Mesenchymal stem cell (in vitro differentiated cells and primary cell): ENCODE measurements around the gene ERC2.

ENCODE experiments used
- DNase-seq: peaks from one replicate; pipeline ENCODE4 v3.0.0-alpha.2; 2013
- H2AFZ ChIP-seq: one replicate; pipeline ENCODE4 v1.6.1; 2013; ENCODE audit warnings: low read depth, mild to moderate bottlenecking, control low read depth, inconsistent platforms, low read length, moderate library complexity
- H2AK5ac ChIP-seq: 2 replicates; pipeline ENCODE4 v1.6.1; 2013; ENCODE audit warnings: low read length, moderate library complexity, mild to moderate bottlenecking, inconsistent platforms; ENCODE audit not compliant: severe bottlenecking
- H2BK120ac ChIP-seq: one replicate; pipeline ENCODE4 v1.6.1; 2013; ENCODE audit warnings: low read depth, mild to moderate bottlenecking, inconsistent platforms, low read length, moderate library complexity
- H2BK12ac ChIP-seq, 2 experiments: one replicate each; pipeline ENCODE4 v1.6.1; 2013; ENCODE audit warnings: inconsistent platforms in 2 of 2, low read length in 2 of 2, mild to moderate bottlenecking in 2 of 2, moderate library complexity in 2 of 2, control low read depth in 1 of 2
- H2BK15ac ChIP-seq: one replicate; pipeline ENCODE4 v1.6.1; 2013; ENCODE audit warnings: mild to moderate bottlenecking, low read depth, inconsistent platforms; ENCODE audit not compliant: poor library complexity, severe bottlenecking
- H2BK5ac ChIP-seq: 2 replicates; pipeline ENCODE4 v1.6.1; 2013; ENCODE audit warnings: low read depth, mild to moderate bottlenecking, low read length, control low read depth, inconsistent platforms; ENCODE audit not compliant: poor library complexity, severe bottlenecking
- H3K14ac ChIP-seq, 2 experiments: one replicate each; pipeline ENCODE4 v1.6.1; 2013; ENCODE audit warnings: inconsistent platforms in 2 of 2, low read length in 2 of 2, control low read depth in 1 of 2, mild to moderate bottlenecking in 1 of 2, moderate library complexity in 1 of 2
- H3K18ac ChIP-seq, 2 experiments: one replicate each; pipeline ENCODE4 v1.6.1; 2013; ENCODE audit warnings: inconsistent platforms in 2 of 2, low read length in 2 of 2, control low read depth in 1 of 2, low read depth in 1 of 2, mild to moderate bottlenecking in 1 of 2
- H3K23ac ChIP-seq, 2 experiments: one replicate each; pipeline ENCODE4 v1.6.1; 2013; ENCODE audit warnings: inconsistent platforms in 2 of 2, low read length in 2 of 2, mild to moderate bottlenecking in 2 of 2, moderate library complexity in 2 of 2, control low read depth in 1 of 2
- H3K27ac ChIP-seq: 2 replicates; pipeline ENCODE4 v1.5.1; 2013; ENCODE audit warnings: mild to moderate bottlenecking, moderate library complexity, low read length, control low read depth, inconsistent platforms; ENCODE audit not compliant: poor library complexity, severe bottlenecking
- H3K27me3 ChIP-seq, 2 experiments: 2 replicates each; pipeline versions ENCODE4 v1.6.1 to v1.7.0; 2013; ENCODE audit warnings: low read length in 2 of 2, mild to moderate bottlenecking in 2 of 2, moderate library complexity in 2 of 2, control low read depth in 1 of 2, inconsistent platforms in 1 of 2; ENCODE audit not compliant: control insufficient read depth in 1 of 2, insufficient read depth in 1 of 2
- H3K36me3 ChIP-seq, 2 experiments: 2 replicates each; pipeline versions ENCODE4 v1.6.1 to v1.7.0; 2013; ENCODE audit warnings: low read length in 2 of 2, control low read depth in 1 of 2, inconsistent platforms in 1 of 2, low read depth in 1 of 2, mild to moderate bottlenecking in 1 of 2; ENCODE audit not compliant: insufficient read depth in 2 of 2, control insufficient read depth in 1 of 2
- H3K4ac ChIP-seq, 2 experiments: one replicate each; pipeline ENCODE4 v1.6.1; 2013; ENCODE audit warnings: inconsistent platforms in 2 of 2, low read length in 2 of 2, mild to moderate bottlenecking in 2 of 2, moderate library complexity in 2 of 2, control low read depth in 1 of 2, low read depth in 1 of 2
- H3K4me1 ChIP-seq: 2 replicates; pipeline ENCODE4 v1.6.1; 2013; ENCODE audit warnings: low read depth, low read length, control low read depth; ENCODE audit not compliant: control insufficient read depth, insufficient read depth
- H3K4me2 ChIP-seq: 2 replicates; pipeline ENCODE4 v1.6.1; 2013; ENCODE audit warnings: low read length, mild to moderate bottlenecking, inconsistent platforms; ENCODE audit not compliant: poor library complexity, severe bottlenecking
- H3K4me3 ChIP-seq, 2 experiments: 2 replicates each; pipeline versions ENCODE4 v1.5.1 to v1.7.0; 2013; ENCODE audit warnings: low read length in 2 of 2, mild to moderate bottlenecking in 2 of 2, control low read depth in 1 of 2, low read depth in 1 of 2; ENCODE audit not compliant: insufficient read depth in 1 of 2
- H3K79me1 ChIP-seq: replicated peaks from 2 replicates; pipeline ENCODE4 v1.6.1; 2013; ENCODE audit warnings: mild to moderate bottlenecking, control low read depth, low read length, inconsistent platforms; ENCODE audit not compliant: poor library complexity, severe bottlenecking
- H3K9ac ChIP-seq: 2 replicates; pipeline ENCODE4 v1.7.0; 2013; ENCODE audit warnings: mild to moderate bottlenecking, low read length, moderate library complexity
- H3K9me3 ChIP-seq: 2 replicates; pipeline ENCODE4 v1.7.0; 2013; ENCODE audit warnings: mild to moderate bottlenecking, low read length; ENCODE audit not compliant: control insufficient read depth
- H4K8ac ChIP-seq: one replicate; pipeline ENCODE4 v1.6.1; 2013; ENCODE audit warnings: inconsistent platforms, mild to moderate bottlenecking, low read length, moderate library complexity
- H4K91ac ChIP-seq: one replicate; pipeline ENCODE4 v1.6.1; 2013; ENCODE audit warnings: mild to moderate bottlenecking, low read length, inconsistent platforms
- WGBS: methylation state at CpG from one replicate; pipeline ENCODE4 v1.1.7; 2013; ENCODE audit warnings: mixed read lengths; 5-methylcytosine and 5-hydroxymethylcytosine counted together

The ERC2 gene

GRCh38 chr3:55937301-55937700, 531.0 kb downstream of the ERC2 start:
- Histone ChIP-seq H2BK12ac (no peak overlapping the region), H3K4me3 (no peak overlapping the region), H3K18ac (no peak overlapping the region), H3K27me3 (no peaks in the 10 kb centered on the region), H3K4ac (no peak overlapping the region), H2BK15ac (no peak overlapping the region), H3K14ac (no peak overlapping the region), H2AK5ac (no peak overlapping the region), H3K79me1 (no peaks in the 10 kb centered on the region), H2BK5ac (no peak overlapping the region), H4K8ac (no peak overlapping the region), H3K36me3 (no peaks in the 10 kb centered on the region), H2AFZ (no peak overlapping the region), H3K9ac (no peak overlapping the region), H2BK120ac (no peak overlapping the region), H3K4me1 (no peaks in the 10 kb centered on the region), H3K9me3 (no peaks in the 10 kb centered on the region), H3K4me2 (no peak overlapping the region), H3K23ac (no peak overlapping the region), H3K27ac (no peak overlapping the region), H4K91ac (no peak overlapping the region)
- no peak for DNase-seq
- WGBS, result no CpG with 5 or more reads among the region's 2 CpGs

GRCh38 chr3:55936549-55937052, 531.7 kb downstream of the ERC2 start:
- Histone ChIP-seq H3K4me1 (no peaks in the 10 kb centered on the region), H2BK12ac (no peak overlapping the region), H3K9me3 (no peaks in the 10 kb centered on the region), H3K18ac (no peak overlapping the region), H3K9ac (no peak overlapping the region), H3K14ac (no peak overlapping the region), H2BK5ac (no peak overlapping the region), H3K4ac (no peak overlapping the region), H2AFZ (no peak overlapping the region), H2AK5ac (no peak overlapping the region), H2BK120ac (no peak overlapping the region), H3K27me3 (no peaks in the 10 kb centered on the region), H3K79me1 (no peaks in the 10 kb centered on the region), H2BK15ac (no peak overlapping the region), H4K8ac (no peak overlapping the region), H3K23ac (no peak overlapping the region), H3K36me3 (no peaks in the 10 kb centered on the region), H3K4me2 (no peak overlapping the region), H3K4me3 (no peak overlapping the region), H4K91ac (no peak overlapping the region), H3K27ac (no peak overlapping the region)
- DNase-seq, result no peak
- WGBS, result 90% methylated on average over 5 of the region's 6 CpGs

GRCh38 chr3:55935241-55935640, 533.0 kb downstream of the ERC2 start:
- Histone ChIP-seq H3K4me1 (no peaks in the 10 kb centered on the region), H2BK12ac (no peak overlapping the region), H3K4me2 (no peak overlapping the region), H3K36me3 (no peaks in the 10 kb centered on the region), H3K9ac (no peak overlapping the region), H2AK5ac (no peak overlapping the region), H3K14ac (no peak overlapping the region), H3K18ac (no peak overlapping the region), H2BK15ac (no peak overlapping the region), H3K27me3 (no peaks in the 10 kb centered on the region), H3K4me3 (no peak overlapping the region), H3K23ac (no peak overlapping the region), H3K79me1 (no peaks in the 10 kb centered on the region), H3K27ac (no peak overlapping the region), H2BK5ac (no peak overlapping the region), H3K9me3 (no peaks in the 10 kb centered on the region), H2BK120ac (no peak overlapping the region), H3K4ac (no peak overlapping the region), H4K91ac (no peak overlapping the region), H4K8ac (no peak overlapping the region), H2AFZ (no peak overlapping the region)
- WGBS, result 87% methylated on average over 4 of the region's 4 CpGs
- DNase-seq, result no peak

GRCh38 chr3:55934771-55935170, 533.5 kb downstream of the ERC2 start:
- Histone ChIP-seq H3K23ac (no peak overlapping the region), H3K36me3 (no peaks in the 10 kb centered on the region), H3K27ac (no peak overlapping the region), H4K91ac (no peak overlapping the region), H3K4me2 (no peak overlapping the region), H3K9me3 (no peaks in the 10 kb centered on the region), H2BK5ac (no peak overlapping the region), H3K18ac (no peak overlapping the region), H2AK5ac (no peak overlapping the region), H3K4ac (no peak overlapping the region), H2BK120ac (no peak overlapping the region), H3K9ac (no peak overlapping the region), H2BK15ac (no peak overlapping the region), H3K79me1 (no peaks in the 10 kb centered on the region), H2BK12ac (no peak overlapping the region), H3K27me3 (no peaks in the 10 kb centered on the region), H3K14ac (no peak overlapping the region), H4K8ac (no peak overlapping the region), H3K4me1 (no peaks in the 10 kb centered on the region), H3K4me3 (no peak overlapping the region), H2AFZ (no peak overlapping the region)
- WGBS, result 100% methylated on average over 1 of the region's 1 CpG
- DNase-seq, result no peak
